Thymus (tissue), 11 donors: Measurements from ENCODE around the gene CWF19L1. TPM values are rescaled to one million over a fixed set of nuclear protein-coding genes. Genes with fewer than 3 reads are reported as not detected.
A peak's percentile ranks its signal among the peaks of the same experiment; 100 is the strongest.

Experiments used
- DNase-seq, 9 donors: peaks; one replicate each; pipeline ENCODE4 v3.0.0-alpha.2; 2013; ENCODE audit warnings: low spot score in 9 of 9, low read depth in 6 of 9, missing footprints in 1 of 9
- H3K27ac ChIP-seq, 2 donors: one replicate each; pipeline ENCODE4 v1.5.1; 2013; ENCODE audit warnings: control low read depth in 1 of 2, low read depth in 1 of 2, low read length in 1 of 2, mild to moderate bottlenecking in 1 of 2, moderate library complexity in 1 of 2
- H3K27me3 ChIP-seq, 2 donors: one replicate each; pipeline ENCODE4 v1.5.1; 2013; ENCODE audit warnings: low read length in 1 of 2; ENCODE audit not compliant: control insufficient read depth in 2 of 2, insufficient read depth in 1 of 2
- H3K36me3 ChIP-seq, 2 donors: one replicate each; pipeline ENCODE4 v1.5.1; 2013; ENCODE audit warnings: low read length in 1 of 2, mild to moderate bottlenecking in 1 of 2, moderate library complexity in 1 of 2; ENCODE audit not compliant: control insufficient read depth in 2 of 2, insufficient read depth in 2 of 2
- H3K4me1 ChIP-seq, 2 donors: one replicate each; pipeline ENCODE4 v1.5.1; 2013; ENCODE audit warnings: low read length in 2 of 2; ENCODE audit not compliant: control insufficient read depth in 2 of 2, insufficient read depth in 2 of 2
- H3K4me3 ChIP-seq, 2 donors: one replicate each; pipeline ENCODE4 v1.5.1; 2013; ENCODE audit warnings: low read length in 2 of 2, control low read depth in 1 of 2, mild to moderate bottlenecking in 1 of 2
- H3K9me3 ChIP-seq, 2 donors: one replicate each; pipeline ENCODE4 v1.5.1; 2013; ENCODE audit warnings: low read length in 1 of 2, mild to moderate bottlenecking in 1 of 2; ENCODE audit not compliant: control insufficient read depth in 2 of 2, insufficient read depth in 1 of 2
- WGBS: extraction: QIAGEN DNeasy Blood & Tissue Kit; methylation state at CpG from one replicate; pipeline ENCODE4 v1.1.7; 2013; 5-methylcytosine and 5-hydroxymethylcytosine counted together
- polyA plus RNA-seq: library from polyadenylated mRNA; stranded (reverse); fragments of 200-250 nt; gene quantifications from one replicate; pipeline ENCODE4 v1.2.3, GENCODE V29; 2013
- total RNA-seq: library from RNA; stranded (reverse); fragments of 120-200 nt; gene quantifications from one replicate; pipeline ENCODE4 v1.2.4, GENCODE V29; 2013
- donor health status: healthy.

CWF19L1 gene
- total and polyA plus RNA-seq, 2 donors = 44.1 to 47.5 TPM

DNA sequence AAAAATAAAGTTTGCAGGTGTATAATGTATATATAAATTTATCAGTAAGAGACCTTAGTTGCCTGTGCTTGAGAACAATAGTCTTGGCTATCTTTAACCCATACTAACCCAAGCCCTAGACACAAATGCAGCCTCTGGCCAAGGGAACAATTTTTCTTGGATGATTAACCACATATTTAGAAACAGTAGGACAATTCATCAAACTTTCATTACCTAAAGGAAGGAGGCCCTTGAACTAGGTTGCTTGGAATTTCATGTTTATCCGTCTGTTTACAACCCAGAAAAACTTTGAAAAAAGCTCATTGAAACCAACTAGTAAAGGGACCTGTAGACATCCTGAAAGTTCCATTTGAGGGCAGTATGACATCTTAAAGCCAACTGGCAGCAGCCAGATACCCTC, 72.7 kb downstream of the CWF19L1 start:
- no peak for DNase-seq
- Histone ChIP-seq H3K9me3 (no peaks in the 10 kb centered on the region), H3K4me1 (no peaks in the 10 kb centered on the region), H3K4me3 (no peak overlapping the region), H3K36me3 (peaks cover 31 to 65% of the 10 kb centered on the region in 2 donors), H3K27ac (no peak overlapping the region), H3K27me3 (no peaks in the 10 kb centered on the region)
- 99% methylated on average over 1 of the region's 1 CpG for WGBS

DNA sequence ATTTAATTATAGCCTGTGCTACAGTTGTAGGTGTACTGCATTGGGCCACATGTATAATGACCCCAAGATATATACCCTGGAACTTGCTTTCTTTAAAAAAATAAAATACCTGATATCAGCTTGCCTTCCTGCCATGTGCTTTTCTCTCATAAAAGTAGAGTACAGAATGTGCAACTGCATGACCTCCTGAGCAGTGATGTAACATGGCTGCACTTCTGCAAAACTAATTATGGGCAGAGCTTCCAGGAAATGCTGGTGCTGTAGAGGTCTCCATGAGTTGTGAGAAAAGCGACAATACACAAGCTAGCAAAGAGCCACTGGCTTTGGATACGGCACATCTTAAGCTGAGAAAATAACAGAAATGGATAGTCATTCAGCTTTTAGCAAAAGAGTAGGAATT, 75.1 kb downstream of the CWF19L1 start:
- DNase-seq = no peak
- 97% methylated on average over 2 of the region's 2 CpGs for WGBS

DNA sequence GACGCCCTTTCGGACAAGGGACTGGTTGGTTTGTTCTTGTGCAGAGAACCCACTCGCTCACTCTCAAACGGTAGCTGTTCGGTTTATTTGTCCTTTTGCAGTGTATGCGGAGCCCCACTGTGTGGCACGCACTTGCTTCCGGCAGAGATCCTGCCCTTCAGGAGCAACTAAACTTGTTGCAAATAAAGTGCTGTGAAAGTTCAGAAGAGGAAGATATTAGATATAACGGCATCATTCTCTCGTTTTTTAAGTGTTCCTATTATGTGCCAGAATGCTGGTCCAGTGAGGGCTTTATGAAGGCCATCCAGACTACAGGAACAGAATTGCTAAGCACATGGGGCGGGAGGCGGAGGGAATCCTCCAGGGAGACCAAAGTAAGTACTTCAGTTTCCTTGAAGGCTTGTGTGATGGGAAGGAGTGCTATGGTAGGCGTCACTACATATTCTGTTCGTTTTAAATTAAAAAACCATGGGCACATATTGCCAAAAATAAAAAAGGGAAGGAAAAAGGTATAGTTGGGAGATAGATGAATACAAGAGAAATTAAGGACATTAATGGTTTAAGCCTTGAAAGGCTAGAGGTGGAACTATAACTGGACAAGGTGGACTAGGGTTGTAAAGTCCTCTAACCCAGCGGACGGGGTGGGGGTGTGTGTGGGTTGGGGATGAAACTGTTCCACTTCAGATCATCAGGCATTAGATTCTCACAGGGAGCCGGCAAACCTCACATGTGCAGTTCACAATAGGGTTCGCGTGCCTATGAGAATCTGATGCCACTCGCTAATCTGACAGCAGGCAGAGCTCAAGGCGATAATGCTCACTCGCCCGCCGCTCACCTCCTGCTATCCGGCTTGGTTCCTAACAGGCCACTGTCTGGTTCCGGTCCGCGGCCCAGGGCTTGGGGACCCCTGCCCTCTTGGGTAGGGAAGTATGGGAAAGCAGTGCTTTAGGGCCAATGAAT, 80.9 kb downstream of the CWF19L1 start:
- Histone ChIP-seq H3K27me3 (no peaks in the 10 kb centered on the region), H3K9me3 (no peaks in the 10 kb centered on the region), H3K4me1 (peaks cover 8 to 12% of the 10 kb centered on the region in 2 donors), H3K36me3 (peaks cover 15 to 27% of the 10 kb centered on the region in 2 donors), H3K4me3 (peak overlapping the region; percentile 86 to 90), H3K27ac (peak overlapping the region; percentile 88 to 92)
- peak in 1 of 9 donors; percentile 10 for DNase-seq
- 41% methylated on average over 28 of the region's 28 CpGs for WGBS

More for the DNA sequence above, 75.1 kb downstream of the CWF19L1 start:
- no peaks in the 10 kb centered on the region for H3K27me3 ChIP-seq
- no peak overlapping the region for H3K4me3 ChIP-seq
- no peaks in the 10 kb centered on the region for H3K9me3 ChIP-seq
- peaks cover 28 to 55% of the 10 kb centered on the region in 2 donors for H3K36me3 ChIP-seq
- H3K4me1 ChIP-seq = no peaks in the 10 kb centered on the region
- H3K27ac ChIP-seq = no peak overlapping the region

DNA sequence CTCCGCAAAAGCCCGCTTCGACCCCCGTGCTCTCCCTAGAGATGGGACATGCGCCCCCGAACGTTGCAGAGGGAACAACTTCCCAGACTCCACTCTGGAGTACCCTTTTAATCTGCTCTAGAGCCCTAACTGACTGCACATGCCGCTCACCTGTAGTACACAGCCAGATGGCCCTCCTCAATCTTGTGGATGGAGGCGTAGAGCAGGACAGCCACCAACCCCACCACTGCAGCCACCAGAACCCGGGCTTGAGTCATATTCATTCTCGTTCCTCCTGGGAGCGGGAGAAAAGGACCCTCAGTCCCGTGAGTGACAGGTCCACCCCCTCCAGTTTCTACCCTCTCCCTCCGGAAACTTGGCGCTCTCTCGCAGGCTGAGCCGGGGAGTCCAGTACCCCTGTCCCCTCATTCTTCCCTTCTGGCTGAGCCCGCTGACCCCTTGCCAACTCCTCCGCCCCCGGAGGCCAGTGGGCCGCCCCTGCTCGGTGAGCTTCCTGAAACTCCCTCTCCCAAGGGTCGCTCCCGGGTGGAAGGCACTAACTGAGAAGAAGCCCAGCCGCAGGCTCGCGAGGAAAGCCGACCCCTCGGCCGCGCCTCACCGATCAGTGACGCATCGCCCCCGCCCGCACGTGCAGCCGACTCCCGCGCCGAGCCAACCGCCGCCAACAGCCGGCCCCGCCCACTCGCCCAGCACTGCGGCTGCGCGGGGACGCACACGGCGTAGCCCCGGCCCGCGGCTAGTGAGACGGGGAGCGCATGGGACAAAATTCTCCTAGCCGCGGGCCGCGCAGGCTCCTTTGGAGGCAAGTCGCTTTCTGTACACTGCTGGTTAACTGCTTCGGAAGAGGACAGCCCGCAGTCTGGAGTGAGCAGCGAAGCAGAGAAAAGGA, 81.8 kb downstream of the CWF19L1 start, which contains the start of gene ERLIN1:
Gene ERLIN1 (minus strand): TSS at position 666 of the 889 bp plus-strand sequence. CDS start 403 bp downstream, at position 263.
- DNase-seq = peak; percentile 70 to 94 (median 88)
- peak within 1 kb of the TSS; percentile 88 to 92 for H3K27ac ChIP-seq
- H3K4me3 ChIP-seq = peak within 1 kb of the TSS; percentile 86 to 90
- no peaks in the 10 kb centered on the region for H3K27me3 ChIP-seq
- peaks cover 11 to 17% of the 10 kb centered on the region in 2 donors for H3K36me3 ChIP-seq
- WGBS = under 1% methylated on average over 65 of the region's 65 CpGs
- H3K9me3 ChIP-seq = no peaks in the 10 kb centered on the region
- peaks cover 8 to 12% of the 10 kb centered on the region in 2 donors for H3K4me1 ChIP-seq

DNA sequence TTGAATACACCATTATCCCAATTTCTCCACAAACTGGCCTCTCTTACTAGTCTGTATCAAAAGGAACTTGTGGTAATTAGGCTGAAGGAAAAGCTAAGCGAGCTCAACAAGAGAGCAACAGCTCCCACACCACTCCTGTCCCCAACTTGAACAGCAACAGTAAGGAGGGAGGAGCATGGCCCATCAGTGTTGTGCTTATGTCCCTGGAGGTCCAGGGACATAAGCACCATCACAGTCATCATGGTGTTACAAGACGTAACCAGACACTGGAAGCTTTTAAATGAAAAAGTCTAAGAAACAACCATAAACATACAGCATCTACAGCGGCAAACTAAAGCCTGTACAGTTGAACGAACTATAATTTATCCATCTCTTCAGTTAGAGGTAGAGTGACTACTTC, 82.6 kb downstream of the CWF19L1 start:
- peak overlapping the region; percentile 69 to 81 for H3K27ac ChIP-seq
- peaks cover 8 to 12% of the 10 kb centered on the region in 2 donors for H3K4me1 ChIP-seq
- peaks cover 6 to 16% of the 10 kb centered on the region in 2 donors for H3K36me3 ChIP-seq
- peak in 6 of 9 donors; percentile 11 to 44 (median 17) for DNase-seq
- peak overlapping the region; percentile 86 to 90 for H3K4me3 ChIP-seq
- 1% methylated on average over 4 of the region's 4 CpGs for WGBS
- H3K9me3 ChIP-seq = no peaks in the 10 kb centered on the region
- H3K27me3 ChIP-seq = no peaks in the 10 kb centered on the region

DNA sequence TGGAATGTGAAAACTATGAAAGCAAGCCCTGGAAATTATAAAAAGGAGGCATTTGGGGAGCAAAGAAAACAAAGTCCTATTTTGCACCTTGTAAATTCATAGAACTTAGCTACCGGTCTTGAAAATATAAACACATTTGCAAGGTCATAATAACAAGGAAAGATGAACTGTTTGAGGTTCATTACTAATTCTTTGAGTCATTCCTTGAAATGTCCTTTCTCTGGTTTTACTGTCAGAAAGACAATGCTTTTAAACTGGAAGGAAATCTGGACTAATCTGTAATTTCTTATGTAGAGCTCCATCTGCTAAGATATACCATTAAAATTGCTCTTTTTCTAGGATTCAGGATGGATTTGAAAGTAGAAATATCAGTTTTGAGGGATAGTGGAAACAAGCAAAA, 83.0 kb downstream of the CWF19L1 start:
- Histone ChIP-seq H3K27me3 (no peaks in the 10 kb centered on the region), H3K27ac (no peak overlapping the region), H3K4me1 (peaks cover 8 to 12% of the 10 kb centered on the region in 2 donors), H3K9me3 (no peaks in the 10 kb centered on the region), H3K4me3 (peak overlapping the region; percentile 86 to 90), H3K36me3 (peaks cover 4 to 18% of the 10 kb centered on the region in 2 donors)
- 31% methylated on average over 1 of the region's 1 CpG for WGBS
- DNase-seq = no peak

DNA sequence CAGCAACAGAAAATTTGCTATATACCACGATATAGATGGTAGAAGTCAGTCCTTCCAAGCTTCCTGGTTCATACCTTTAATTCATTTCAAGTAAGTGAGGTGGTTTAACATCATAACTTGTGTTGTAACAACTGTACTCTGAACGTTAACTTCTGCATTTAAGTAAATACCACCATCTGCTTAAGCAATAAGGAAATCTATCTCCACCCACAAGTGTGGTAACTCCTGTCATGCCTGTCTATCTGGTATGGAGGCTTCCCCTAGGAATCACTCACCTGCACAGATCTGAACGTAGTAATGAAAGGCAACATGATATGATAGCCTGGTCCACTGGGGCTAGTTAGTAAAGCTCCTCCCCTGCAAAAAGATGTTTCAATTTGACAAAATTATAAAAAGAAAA, 84.0 kb downstream of the CWF19L1 start:
- 14% methylated on average over 3 of the region's 3 CpGs for WGBS
- no peaks in the 10 kb centered on the region for H3K27me3 ChIP-seq
- H3K4me3 ChIP-seq = no peak overlapping the region
- H3K27ac ChIP-seq = no peak overlapping the region
- H3K36me3 ChIP-seq = peaks cover 4 to 23% of the 10 kb centered on the region in 2 donors
- DNase-seq = no peak
- no peaks in the 10 kb centered on the region for H3K9me3 ChIP-seq
- H3K4me1 ChIP-seq = peaks cover 8 to 12% of the 10 kb centered on the region in 2 donors

DNA sequence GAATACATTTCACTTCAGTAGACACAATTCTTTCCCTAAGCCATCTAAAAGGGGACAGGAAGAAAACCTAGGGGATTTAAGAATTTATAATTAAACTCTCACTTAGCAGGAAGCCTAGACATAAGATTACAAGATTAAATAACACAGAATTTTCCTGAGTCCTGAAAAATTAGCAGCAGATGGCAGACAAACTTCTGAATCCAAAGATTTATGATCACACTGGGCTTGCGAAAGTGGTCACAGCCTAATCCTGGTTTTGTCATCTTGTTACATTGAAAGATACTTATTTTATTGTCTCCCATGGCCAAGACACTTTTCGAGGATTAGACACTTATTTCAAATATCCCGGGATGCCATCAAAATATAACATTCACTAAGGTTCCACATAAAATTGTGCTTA, 84.5 kb downstream of the CWF19L1 start:
- peaks cover 4 to 24% of the 10 kb centered on the region in 2 donors for H3K36me3 ChIP-seq
- WGBS = 93% methylated on average over 3 of the region's 3 CpGs
- no peaks in the 10 kb centered on the region for H3K9me3 ChIP-seq
- no peak for DNase-seq
- H3K27me3 ChIP-seq = no peaks in the 10 kb centered on the region
- H3K4me3 ChIP-seq = no peak overlapping the region
- no peak overlapping the region for H3K27ac ChIP-seq
- peaks cover 8 to 12% of the 10 kb centered on the region in 2 donors for H3K4me1 ChIP-seq
